GM21526 (cell line): ENCODE data around the gene PHLDA3.

Source experiments
- ATAC-seq: cut with Tn5 transposase; IDR thresholded peaks from one replicate; pipeline ENCODE4 v1.9.1; 2021; ENCODE audit warnings: moderate library complexity; ENCODE audit not compliant: unreplicated experiment, low FRiP score

PHLDA3 gene

GRCh38 chr1:201436969-201437368, 32.0 kb downstream of the PHLDA3 start:
- no peak for ATAC-seq

GRCh38 chr1:201436393-201436792, 32.6 kb downstream of the PHLDA3 start:
- no peak for ATAC-seq

GRCh38 chr1:201434266-201434665, 34.7 kb downstream of the PHLDA3 start:
- ATAC-seq: no peak

GRCh38 chr1:201433609-201434008, 35.4 kb downstream of the PHLDA3 start:
- ATAC-seq: no peak

GRCh38 chr1:201430776-201431175, 38.2 kb downstream of the PHLDA3 start:
- no peak for ATAC-seq

GRCh38 chr1:201429736-201430501, 39.1 kb downstream of the PHLDA3 start:
- no peak for ATAC-seq

- no peak for ATAC-seq
These were observed 41.0 kb downstream of the PHLDA3 start for GRCh38 chr1:201427963-201428362.

GRCh38 chr1:201426479-201427310, 42.3 kb downstream of the PHLDA3 start:
- no peak for ATAC-seq

- no peak for ATAC-seq
These were observed 44.8 kb downstream of the PHLDA3 start for GRCh38 chr1:201424146-201424545.

- ATAC-seq: no peak
These were observed 45.3 kb downstream of the PHLDA3 start for GRCh38 chr1:201423655-201424054.

- ATAC-seq: no peak
These were observed 46.5 kb downstream of the PHLDA3 start for GRCh38 chr1:201422436-201423030.

GRCh38 chr1:201422026-201422425, 47.0 kb downstream of the PHLDA3 start:
- no peak for ATAC-seq

GRCh38 chr1:201421041-201421440, 47.9 kb downstream of the PHLDA3 start:
- ATAC-seq: no peak

GRCh38 chr1:201420608-201421002, 48.4 kb downstream of the PHLDA3 start:
- no peak for ATAC-seq

- ATAC-seq: no peak
These were observed 49.0 kb downstream of the PHLDA3 start for GRCh38 chr1:201419746-201420607.

GRCh38 chr1:201419256-201419655, 49.7 kb downstream of the PHLDA3 start:
- ATAC-seq: no peak

- no peak for ATAC-seq
These were observed 50.5 kb downstream of the PHLDA3 start for GRCh38 chr1:201418461-201418860.
